Measurements from ENCODE around the gene TAF1.

- TF ChIP-seq CREM (IDR thresholded peaks at IDR 0.05; ENCODE audit: low read depth) (no peak), TCF12 (IDR thresholded peaks at IDR 0.05; ENCODE audit: low read depth, low read length) (no peak), TARDBP (IDR thresholded peaks at IDR 0.05; ENCODE audit: borderline replicate concordance) (no peak), BCL3 (IDR thresholded peaks at IDR 0.05; ENCODE audit: borderline replicate concordance, insufficient read depth, low read depth, low read length, poor library complexity, severe bottlenecking) (no peak), CTCF (IDR thresholded peaks at IDR 0.05 in 2 of 3, conservative IDR thresholded peaks at IDR 0.05 in 1 of 3; ENCODE audit: control insufficient read depth in 2 of 3, extremely low read depth in 1 of 3, insufficient read depth in 1 of 3, low read depth in 3 of 3, low read length in 3 of 3) (no peak), EP300 (IDR thresholded peaks at IDR 0.05; ENCODE audit: borderline replicate concordance in 1 of 2, control insufficient read depth in 1 of 2, low read depth in 2 of 2, low read length in 2 of 2) (no peak), BCLAF1 (IDR thresholded peaks at IDR 0.05) (no peak)
Measured at GRCh38 chrX:71510161-71510560, 144.0 kb downstream of the TAF1 start.

Measured in GM12878 (cell line).